Measurements from ENCODE around the gene CADM4. TPM values are rescaled to one million over a fixed set of nuclear protein-coding genes. Genes with fewer than 3 reads are reported as not detected.
A peak's percentile ranks its signal among the peaks of the same experiment; 100 is the strongest.

Gene CADM4
- polyA plus RNA-seq, 1 donor from 2014 or later: not detected

DNA sequence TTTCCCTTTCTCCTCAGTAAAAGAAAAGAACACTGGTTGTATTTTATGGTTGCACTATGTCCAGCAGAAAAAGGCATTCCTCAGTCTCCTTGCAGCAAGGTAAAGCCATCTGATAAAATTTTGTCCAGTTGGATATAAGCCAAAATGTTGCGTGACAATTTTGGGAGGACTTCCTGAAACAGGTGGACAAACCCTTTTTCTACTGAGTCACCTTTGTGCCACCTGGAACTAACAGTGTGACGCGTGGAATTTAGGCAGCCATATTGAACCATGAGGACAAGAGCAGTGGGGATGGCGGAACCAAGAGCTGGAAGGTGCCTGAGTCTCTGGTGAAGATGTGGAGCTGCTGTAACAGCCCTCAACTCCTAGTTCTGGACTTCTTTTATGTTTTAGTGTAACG, 8.2 kb downstream of the CADM4 start:
- no peak overlapping the region for H3K4me3 Mint-ChIP-seq
- peaks cover 11% of the 10 kb centered on the region for H3K27me3 Mint-ChIP-seq
- H3K27ac Mint-ChIP-seq: no peak overlapping the region
- H3K9me3 Mint-ChIP-seq: no peaks in the 10 kb centered on the region
- no peaks in the 10 kb centered on the region for H3K4me1 Mint-ChIP-seq
- no peaks in the 10 kb centered on the region for H3K36me3 Mint-ChIP-seq

DNA sequence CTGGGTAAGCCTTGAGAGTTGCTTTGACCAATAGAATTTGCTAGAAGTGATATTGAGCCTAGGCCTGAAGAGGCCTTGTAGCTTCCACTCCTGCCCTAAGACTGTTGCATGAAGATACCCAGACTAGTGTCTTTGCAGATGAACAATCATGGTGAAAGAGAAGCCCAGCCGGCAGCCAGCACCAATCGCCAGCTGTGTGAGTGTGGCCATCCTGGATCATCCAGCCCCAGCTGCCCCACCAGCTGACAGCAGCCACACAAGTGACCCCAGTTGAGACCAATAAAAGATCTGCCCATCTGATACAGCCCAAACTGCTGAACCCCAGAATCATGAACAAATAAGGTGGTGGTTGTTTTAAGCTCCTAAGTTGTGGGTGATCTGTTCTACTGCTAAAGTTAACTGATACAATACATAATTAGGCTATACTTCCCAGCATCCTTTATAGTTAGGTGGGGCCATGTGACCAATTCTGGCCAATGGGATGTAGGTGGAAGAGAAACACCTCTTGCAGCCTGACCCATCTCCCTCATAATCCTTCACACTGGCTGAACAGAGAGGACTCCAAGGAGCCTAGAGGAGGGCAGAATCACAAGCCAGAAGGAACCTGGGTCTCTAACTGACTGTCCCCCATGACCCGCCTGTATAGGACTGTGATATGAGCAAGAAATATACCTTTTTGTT, 10.9 kb downstream of the CADM4 start:
- peaks cover 0 to 6% (median 1%) of the 10 kb centered on the region in 3 donors for H3K9me3 Mint-ChIP-seq
- peaks cover 2% of the 10 kb centered on the region for H3K36me3 Mint-ChIP-seq
- H3K27me3 Mint-ChIP-seq: peaks cover 8% of the 10 kb centered on the region
- H3K27ac Mint-ChIP-seq: no peak overlapping the region
- peak overlapping the region in 1 of 4 donors; percentile 44 for H3K4me3 Mint-ChIP-seq
- H3K4me1 Mint-ChIP-seq: peaks cover 4% of the 10 kb centered on the region in 3 donors

DNA sequence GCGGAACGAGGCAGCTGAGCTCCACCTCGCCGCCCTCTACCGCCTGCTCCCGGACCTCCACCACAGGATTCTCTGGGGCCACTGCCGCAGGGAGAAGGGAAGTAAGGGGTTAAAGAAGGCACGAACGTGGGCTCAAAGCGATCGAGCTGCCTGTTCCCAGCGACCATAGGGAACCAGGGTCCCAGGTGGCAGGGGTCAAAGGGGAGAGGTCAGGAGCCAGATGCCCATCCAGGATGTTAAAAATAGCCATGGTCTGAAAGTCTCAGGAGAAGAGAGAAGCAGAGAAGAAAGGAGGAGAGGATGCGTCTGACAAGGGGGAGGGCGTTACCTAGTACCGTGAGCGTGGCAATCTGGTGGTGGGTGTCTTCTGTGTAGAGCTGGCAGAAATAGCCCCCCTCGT, 12.8 kb downstream of the CADM4 start:
- Mint-ChIP-seq H3K4me3 (peak overlapping the region in 1 of 4 donors; percentile 63), H3K27me3 (peaks cover 2% of the 10 kb centered on the region), H3K9me3 (peaks cover 0 to 6% (median 1%) of the 10 kb centered on the region in 3 donors), H3K4me1 (peaks cover 4% of the 10 kb centered on the region in 3 donors), H3K27ac (no peak overlapping the region), H3K36me3 (peaks cover 2% of the 10 kb centered on the region)

DNA sequence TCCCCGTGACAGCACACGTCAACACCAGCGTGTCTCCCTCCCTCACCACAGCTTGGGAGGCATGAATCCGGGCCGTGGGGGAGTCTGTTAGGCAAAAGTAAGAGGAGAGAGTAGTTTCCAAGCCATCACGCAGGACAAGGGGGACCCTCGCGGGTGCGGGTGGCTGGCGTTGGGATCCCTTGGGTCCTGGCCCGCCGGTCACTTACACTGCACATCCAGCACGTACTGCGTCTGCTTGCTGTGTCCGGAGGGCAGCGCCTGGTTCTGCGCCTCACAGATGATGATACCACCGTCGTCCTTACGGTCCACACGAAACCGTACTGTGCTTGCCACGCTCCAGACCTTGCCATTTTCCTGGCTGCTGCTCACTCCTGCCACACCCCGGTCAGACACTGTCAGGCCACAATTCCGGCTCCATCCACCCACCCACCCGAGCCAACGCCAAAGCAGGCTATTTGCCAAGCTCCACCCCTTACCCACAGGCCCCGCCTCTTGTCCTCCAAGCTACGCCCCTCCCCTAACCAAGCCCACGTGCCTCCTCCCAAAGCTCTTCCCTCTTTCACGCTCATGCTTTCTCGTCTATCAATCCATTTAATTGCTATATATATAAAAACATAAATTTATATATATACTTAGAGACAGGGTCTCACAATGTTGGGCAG, 13.6 kb downstream of the CADM4 start:
- Mint-ChIP-seq H3K9me3 (peaks cover 0 to 6% (median 1%) of the 10 kb centered on the region in 3 donors), H3K27ac (no peak overlapping the region), H3K4me3 (no peak overlapping the region)

DNA sequence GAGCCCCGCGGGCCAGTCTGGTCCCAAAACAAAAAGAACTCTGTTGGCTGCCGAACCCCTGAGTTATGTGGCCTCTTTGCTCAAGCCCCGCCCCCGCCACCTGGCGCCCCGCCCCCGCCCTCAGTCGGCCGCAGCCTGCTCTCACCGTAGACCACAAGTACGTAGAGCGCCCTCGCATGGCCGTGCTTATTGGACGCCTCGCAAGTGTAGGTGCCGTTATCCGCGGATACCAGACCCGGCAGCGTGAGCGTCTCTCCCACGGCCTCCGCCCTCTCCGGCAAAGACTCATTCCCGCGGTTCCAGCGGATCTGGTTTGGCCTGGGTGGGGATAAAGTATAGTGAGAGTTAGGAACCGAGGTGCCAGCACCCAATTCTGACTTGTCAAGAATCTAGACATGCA, 14.7 kb downstream of the CADM4 start:
- peaks cover 2% of the 10 kb centered on the region for H3K27me3 Mint-ChIP-seq
- H3K36me3 Mint-ChIP-seq: peaks cover 2% of the 10 kb centered on the region
- no peak overlapping the region for H3K27ac Mint-ChIP-seq
- H3K4me1 Mint-ChIP-seq: peaks cover 9 to 13% (median 10%) of the 10 kb centered on the region in 3 donors
- peak overlapping the region in 2 of 4 donors; percentile 54 to 81 for H3K4me3 Mint-ChIP-seq
- H3K9me3 Mint-ChIP-seq: peaks cover 0 to 6% (median 1%) of the 10 kb centered on the region in 3 donors

More for the DNA sequence above, 13.6 kb downstream of the CADM4 start:
- H3K27me3 Mint-ChIP-seq: peaks cover 2% of the 10 kb centered on the region
- H3K4me1 Mint-ChIP-seq: peaks cover 4 to 9% (median 4%) of the 10 kb centered on the region in 3 donors
- H3K36me3 Mint-ChIP-seq: peaks cover 2% of the 10 kb centered on the region

DNA sequence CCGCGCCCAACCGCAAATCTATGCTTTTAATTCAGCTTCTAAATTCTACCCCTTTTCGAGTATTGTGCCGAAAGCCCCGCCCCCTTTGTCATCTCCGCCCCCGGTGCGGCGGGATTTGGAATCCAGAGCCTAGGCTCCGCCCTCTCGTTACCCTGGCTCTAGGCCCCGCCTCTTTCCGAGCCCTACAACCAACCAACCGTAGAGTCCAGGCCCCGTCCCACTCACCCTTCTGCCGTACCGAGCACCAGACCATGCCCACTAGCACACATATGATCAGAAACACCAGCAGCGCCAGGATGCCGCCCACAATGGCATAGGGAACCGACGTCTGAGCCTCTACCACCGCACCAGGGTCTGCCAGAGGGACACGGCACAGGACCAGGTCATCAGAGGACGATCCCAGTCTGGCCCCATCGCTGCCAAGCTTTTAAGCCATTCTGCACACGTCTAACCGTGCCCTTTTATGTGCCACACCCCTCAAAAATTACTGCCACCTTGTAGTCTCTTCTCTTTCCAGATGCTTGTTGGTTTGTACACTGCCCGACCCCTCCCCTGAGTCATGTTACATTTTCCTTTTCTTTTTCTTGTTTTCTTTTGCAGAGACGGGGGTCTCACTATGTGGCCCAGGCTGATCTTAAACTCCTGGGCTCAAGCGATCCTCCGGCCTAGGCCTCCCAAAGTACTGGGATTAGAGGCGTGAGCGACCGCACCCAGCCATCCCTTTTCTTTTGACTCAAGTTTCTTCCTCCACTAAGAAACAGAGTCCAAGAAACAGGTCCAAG, 15.6 kb downstream of the CADM4 start:
- H3K4me3 Mint-ChIP-seq: peak overlapping the region in 3 of 4 donors; percentile 24 to 54 (median 43)

DNA sequence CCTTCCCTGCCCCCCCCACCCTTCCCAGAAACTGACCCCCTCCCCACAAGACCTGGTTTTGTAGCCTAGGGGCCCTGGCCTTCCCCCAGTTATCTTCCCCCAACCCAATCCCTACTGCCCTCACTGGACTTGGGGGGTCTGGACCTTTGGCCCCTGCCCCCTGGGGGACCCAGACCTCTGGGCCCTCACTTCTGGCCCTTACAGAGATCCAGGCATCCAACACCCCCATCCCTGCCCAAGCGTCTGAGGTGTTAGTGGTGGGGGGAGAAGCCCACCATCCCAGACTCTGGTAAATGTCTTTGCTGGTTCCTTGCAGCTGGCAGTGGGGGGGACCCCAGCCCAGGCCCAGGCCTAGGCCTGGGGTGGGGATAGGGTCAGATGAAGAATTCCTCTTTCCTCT, 16.7 kb downstream of the CADM4 start:
- peaks cover 0 to 6% (median 1%) of the 10 kb centered on the region in 3 donors for H3K9me3 Mint-ChIP-seq
- H3K27ac Mint-ChIP-seq: peak overlapping the region in 1 of 3 donors; percentile 74
- peaks cover 2% of the 10 kb centered on the region for H3K36me3 Mint-ChIP-seq
- H3K27me3 Mint-ChIP-seq: peaks cover 2% of the 10 kb centered on the region
- H3K4me3 Mint-ChIP-seq: no peak overlapping the region
- H3K4me1 Mint-ChIP-seq: peaks cover 10 to 17% (median 15%) of the 10 kb centered on the region in 3 donors

More for the DNA sequence above, 15.6 kb downstream of the CADM4 start:
- Mint-ChIP-seq H3K9me3 (peaks cover 0 to 6% (median 1%) of the 10 kb centered on the region in 3 donors), H3K27me3 (peaks cover 2% of the 10 kb centered on the region), H3K4me1 (peaks cover 10 to 15% (median 14%) of the 10 kb centered on the region in 3 donors), H3K36me3 (peaks cover 2% of the 10 kb centered on the region), H3K27ac (peak overlapping the region in 1 of 3 donors; percentile 54)

DNA sequence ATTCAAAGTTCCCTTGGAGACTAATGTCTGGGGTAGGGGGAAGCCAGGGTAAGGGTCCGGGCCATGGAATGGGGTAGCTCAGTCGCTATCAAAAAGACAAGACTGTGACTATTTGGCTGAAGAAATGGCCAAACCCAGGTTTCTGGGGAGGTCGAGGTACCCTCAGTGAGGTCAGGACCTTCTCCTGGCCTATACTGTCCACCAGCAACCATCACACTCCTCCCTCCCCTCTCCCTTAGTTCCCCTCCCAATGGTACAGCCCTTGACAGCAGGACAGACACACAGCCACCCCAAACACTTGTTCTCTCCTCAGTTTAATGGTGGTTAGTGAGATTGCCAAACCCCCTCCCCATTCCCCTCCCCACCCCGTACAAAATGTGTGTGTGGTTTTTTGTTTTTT, 17.6 kb downstream of the CADM4 start:
- H3K4me3 Mint-ChIP-seq: peak overlapping the region in 1 of 4 donors; percentile 17
- peaks cover 0 to 6% (median 1%) of the 10 kb centered on the region in 3 donors for H3K9me3 Mint-ChIP-seq
- H3K4me1 Mint-ChIP-seq: peaks cover 10 to 20% (median 15%) of the 10 kb centered on the region in 3 donors
- peaks cover 2% of the 10 kb centered on the region for H3K27me3 Mint-ChIP-seq
- peaks cover 2% of the 10 kb centered on the region for H3K36me3 Mint-ChIP-seq
- H3K27ac Mint-ChIP-seq: peak overlapping the region in 2 of 3 donors; percentile 72

DNA sequence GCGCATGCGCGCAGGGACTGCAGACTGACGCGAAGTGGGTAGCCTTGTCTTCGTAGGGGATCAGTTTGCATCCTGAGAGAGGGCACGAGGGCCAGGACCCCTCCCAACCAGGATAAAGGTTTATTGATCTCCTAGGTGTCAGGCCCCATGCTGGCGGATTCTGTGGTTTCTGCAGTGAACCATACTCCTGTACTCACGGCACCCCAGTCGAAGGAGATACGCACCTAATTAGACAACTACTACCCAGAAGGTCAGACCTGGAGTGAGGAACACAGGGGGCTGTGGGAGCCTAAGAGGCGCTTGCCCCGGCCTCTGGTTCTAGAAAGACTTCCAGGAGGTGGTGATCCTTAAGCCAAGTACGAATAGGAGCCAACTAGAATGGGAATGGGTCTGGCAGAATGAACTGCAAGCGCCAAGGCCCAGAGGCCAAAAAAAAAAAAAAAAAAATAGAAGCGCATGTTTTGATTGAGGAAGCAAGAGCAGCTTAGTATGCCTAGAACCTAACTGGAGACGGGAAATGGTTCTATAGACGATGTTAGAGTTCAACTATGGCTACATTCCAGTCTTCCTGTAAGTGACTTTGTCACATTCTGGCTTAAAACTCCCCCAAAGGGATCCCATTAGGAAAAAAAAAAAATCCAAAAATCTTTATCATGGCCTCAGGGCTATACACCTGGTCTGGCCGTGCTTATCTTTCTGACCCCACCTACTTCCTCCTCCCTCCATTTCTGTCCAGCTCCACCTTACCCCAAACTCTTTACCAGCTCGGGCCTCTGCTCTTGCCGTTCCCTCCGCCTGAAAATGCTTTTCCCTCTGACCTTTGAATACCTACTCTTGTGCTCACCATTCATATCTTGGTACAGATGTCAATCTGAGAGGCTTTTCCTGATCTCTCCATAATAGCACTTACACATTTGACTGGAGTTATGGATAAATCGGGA, 19.3 kb downstream of the CADM4 start:
- H3K9me3 Mint-ChIP-seq: peaks cover 0 to 6% (median 1%) of the 10 kb centered on the region in 3 donors
- peak overlapping the region; percentile 94 to 98 (median 95) for H3K27ac Mint-ChIP-seq
- H3K36me3 Mint-ChIP-seq: peaks cover 2% of the 10 kb centered on the region
- H3K4me3 Mint-ChIP-seq: peak overlapping the region; percentile 96 to 99 (median 96)
- no peaks in the 10 kb centered on the region for H3K27me3 Mint-ChIP-seq
- peaks cover 10 to 22% (median 15%) of the 10 kb centered on the region in 3 donors for H3K4me1 Mint-ChIP-seq

DNA sequence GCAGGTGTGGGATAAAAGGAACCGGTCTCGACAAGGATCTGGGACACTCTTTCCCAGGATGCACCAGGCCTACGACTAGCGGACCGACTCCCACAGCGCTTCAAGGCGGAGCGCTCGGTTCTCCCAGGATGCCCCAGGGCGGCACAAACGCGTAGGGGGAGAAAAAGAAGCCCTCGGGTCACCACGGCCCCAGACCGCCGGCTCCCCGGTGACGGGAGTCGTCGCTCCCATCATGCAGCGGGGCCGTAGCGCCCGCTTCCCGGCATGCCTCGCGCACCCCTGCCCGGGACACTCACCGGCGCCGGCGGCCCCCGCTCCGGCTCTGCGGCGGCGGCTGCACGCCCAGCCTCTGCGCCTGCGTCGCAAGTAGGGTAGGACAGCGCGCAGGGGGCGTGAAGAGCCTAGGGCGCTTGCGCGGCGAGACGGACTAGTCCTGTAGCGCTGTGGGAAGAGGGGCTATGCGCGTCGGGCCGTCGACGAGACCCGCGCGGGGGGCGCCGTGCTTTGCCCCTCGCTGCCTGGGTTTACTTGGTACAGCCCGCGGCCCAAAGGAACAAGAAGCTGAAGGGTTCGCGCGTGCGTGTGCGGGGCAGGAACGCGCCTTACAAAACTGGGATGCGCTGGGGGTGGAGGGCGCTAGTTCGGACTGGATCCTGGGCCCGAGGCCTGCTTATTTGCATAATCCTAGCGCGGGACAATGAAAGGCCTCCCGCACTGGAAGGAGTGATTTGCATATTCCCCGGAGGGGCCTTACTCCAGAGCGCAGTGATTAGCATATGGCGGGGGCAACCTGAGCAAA, 20.2 kb downstream of the CADM4 start, which contains the start of gene ZNF428:
Gene ZNF428, minus strand, starts transcription at position 368 of the 799 bp plus-strand sequence. CDS start 5,325 bp downstream, outside the sequence.
- H3K27ac Mint-ChIP-seq: peak within 1 kb of the TSS; percentile 94 to 98 (median 95)
- H3K4me1 Mint-ChIP-seq: peaks cover 7 to 21% (median 15%) of the 10 kb centered on the region in 3 donors
- peak within 1 kb of the TSS; percentile 96 to 99 (median 96) for H3K4me3 Mint-ChIP-seq
- no peaks in the 10 kb centered on the region for H3K27me3 Mint-ChIP-seq
- peaks cover 2% of the 10 kb centered on the region for H3K36me3 Mint-ChIP-seq
- H3K9me3 Mint-ChIP-seq: peaks cover 0 to 6% (median 1%) of the 10 kb centered on the region in 3 donors

DNA sequence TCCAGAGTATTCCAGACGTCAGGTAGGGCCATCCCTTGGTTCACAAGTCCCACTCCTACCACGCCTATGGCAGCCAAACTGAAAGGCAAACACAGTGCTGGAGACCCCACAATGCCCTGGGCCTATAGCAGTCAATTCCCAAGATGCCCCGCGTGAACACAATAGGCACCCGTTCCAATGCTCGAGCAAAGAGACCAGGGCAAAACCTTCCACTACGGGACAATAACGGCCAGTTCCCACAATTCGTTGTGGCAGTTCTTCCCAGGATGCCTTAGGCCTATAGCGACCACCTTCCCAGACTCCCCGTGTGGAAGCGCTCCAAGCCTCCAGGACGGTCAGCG, 20.8 kb downstream of the CADM4 start:
- peaks cover under 1% of the 10 kb centered on the region for H3K36me3 Mint-ChIP-seq
- H3K9me3 Mint-ChIP-seq: peaks cover 0 to 1% (median 0%) of the 10 kb centered on the region in 3 donors
- peak overlapping the region; percentile 94 to 95 (median 94) for H3K27ac Mint-ChIP-seq
- peak overlapping the region; percentile 96 to 99 (median 96) for H3K4me3 Mint-ChIP-seq
- H3K27me3 Mint-ChIP-seq: no peaks in the 10 kb centered on the region
- H3K4me1 Mint-ChIP-seq: peaks cover 7 to 18% (median 11%) of the 10 kb centered on the region in 3 donors

DNA sequence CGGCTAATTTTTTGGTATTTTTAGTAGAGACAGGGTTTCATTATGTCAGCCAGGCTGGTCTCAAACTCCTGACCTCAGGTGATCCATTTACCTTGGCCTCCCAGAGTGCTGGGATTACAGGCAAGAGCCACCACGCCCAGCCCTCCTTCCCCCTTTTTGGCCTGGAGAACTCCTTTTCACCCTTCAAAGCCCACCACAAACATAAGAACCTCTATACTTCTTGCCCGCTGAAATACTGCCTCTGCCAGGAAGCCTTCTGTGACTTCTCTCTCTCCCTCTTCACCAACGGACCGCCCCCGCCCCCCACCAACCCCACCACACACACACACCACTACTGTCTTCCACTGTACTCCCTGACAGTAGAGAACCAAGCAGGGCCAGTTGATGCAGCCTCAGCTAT, 22.7 kb downstream of the CADM4 start:
- no peaks in the 10 kb centered on the region for H3K27me3 Mint-ChIP-seq
- H3K4me3 Mint-ChIP-seq: peak overlapping the region in 2 of 4 donors; percentile 22 to 61
- H3K4me1 Mint-ChIP-seq: peaks cover 7 to 20% (median 11%) of the 10 kb centered on the region in 3 donors
- peaks cover 6% of the 10 kb centered on the region for H3K36me3 Mint-ChIP-seq
- peak overlapping the region in 1 of 3 donors; percentile 28 for H3K27ac Mint-ChIP-seq
- H3K9me3 Mint-ChIP-seq: no peaks in the 10 kb centered on the region

DNA sequence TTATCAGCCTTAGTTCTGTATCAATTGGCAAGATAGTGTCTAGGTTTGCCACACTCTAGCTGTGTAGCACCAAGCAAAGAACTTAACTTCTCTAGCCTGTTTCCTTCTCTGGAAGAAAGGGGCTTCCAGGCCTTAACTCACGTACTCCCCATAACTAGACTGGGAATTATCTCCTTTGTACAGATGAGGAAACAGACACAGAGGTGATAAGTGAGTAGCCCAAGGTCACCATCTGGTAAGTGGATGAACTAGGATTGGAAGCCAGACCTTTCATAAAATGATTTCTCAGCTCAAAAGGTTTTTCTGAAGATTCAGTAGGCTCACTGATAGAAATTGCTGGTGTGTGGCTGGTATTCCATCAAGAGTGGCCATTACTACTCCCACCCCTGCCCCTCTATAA, 23.3 kb downstream of the CADM4 start:
- Mint-ChIP-seq H3K9me3 (no peaks in the 10 kb centered on the region), H3K27me3 (no peaks in the 10 kb centered on the region), H3K36me3 (peaks cover 6% of the 10 kb centered on the region), H3K4me1 (peaks cover 6 to 22% (median 7%) of the 10 kb centered on the region in 3 donors), H3K27ac (no peak overlapping the region), H3K4me3 (peak overlapping the region in 1 of 4 donors; percentile 20)

Data from IgD-negative memory B cell (primary cell).